ENCODE measurements around the gene CYP39A1. TPM values are rescaled to one million over a fixed set of nuclear protein-coding genes. Genes with fewer than 3 reads are reported as not detected.

CYP39A1 gene
- total and polyA plus RNA-seq, 2 of the 13 experiments (the other 11 are each of a cell fraction or from before 2014, with no cell fraction given): 0.13 TPM; not detected in 1

GRCh38 chr6:46563924-46564323 lies 88.7 kb downstream of the CYP39A1 start (continued):
- TF ChIP-seq KIAA2018 (CRISPR knock-in tag; IDR thresholded peaks at IDR 0.05; ENCODE audit: borderline replicate concordance): no peak
- TF ChIP-seq ZNF724P (CRISPR knock-in tag; IDR thresholded peaks at IDR 0.05; ENCODE audit: borderline replicate concordance): no peak
- no peak for TF ChIP-seq MED1 (CRISPR knock-in tag; IDR thresholded peaks at IDR 0.05)
- no peak for TF ChIP-seq HMGA1 (CRISPR knock-in tag; conservative IDR thresholded peaks at IDR 0.05)
- TF ChIP-seq ZNF232 (CRISPR knock-in tag; IDR thresholded peaks at IDR 0.05; ENCODE audit: borderline replicate concordance): no peak
- no peak for TF ChIP-seq ZBTB42 (CRISPR knock-in tag; IDR thresholded peaks at IDR 0.05)
- TF ChIP-seq MYPOP (CRISPR knock-in tag; IDR thresholded peaks at IDR 0.05): no peak
- TF ChIP-seq GLI4 (CRISPR knock-in tag; IDR thresholded peaks at IDR 0.05; ENCODE audit: borderline replicate concordance): no peak
- TF ChIP-seq MYNN (CRISPR knock-in tag; IDR thresholded peaks at IDR 0.05; ENCODE audit: low read depth): no peak
- TF ChIP-seq KAT2B (IDR thresholded peaks at IDR 0.05; ENCODE audit: borderline replicate concordance, low read depth, low read length): no peak
- no peak for TF ChIP-seq SIN3A (IDR thresholded peaks at IDR 0.05; ENCODE audit: borderline replicate concordance, low read depth, low read length)
- no peak for TF ChIP-seq STAT6 (CRISPR knock-in tag; IDR thresholded peaks at IDR 0.05; ENCODE audit: borderline replicate concordance)
- no peak for TF ChIP-seq ZNF276 (CRISPR knock-in tag; IDR thresholded peaks at IDR 0.05; ENCODE audit: low read depth)
- TF ChIP-seq TRAFD1 (CRISPR knock-in tag; IDR thresholded peaks at IDR 0.05; ENCODE audit: borderline replicate concordance): no peak

Data from HepG2 (cell line).